SK-N-SH treated with all-trans-retinoic acid at 6 μM for 48 hours (cell line): ENCODE results near the gene C1orf141.

ENCODE experiments used
- ARNTL ChIP-seq: fragments of 450-650 bp; formaldehyde crosslinking; IDR thresholded peaks from 2 replicates; pipeline ENCODE4 v1.5.0; 2020; ENCODE audit warnings: low read depth, mild to moderate bottlenecking, moderate library complexity, borderline replicate concordance
- OSR1 ChIP-seq: fragments of 250-450 bp; sonication (Bioruptor Pico); IDR thresholded peaks from 2 replicates; pipeline ENCODE4 v1.8.0; 2022; ENCODE audit warnings: moderate library complexity, mild to moderate bottlenecking, inconsistent platforms
- RARB ChIP-seq: fragments of 250-450 bp; sonication (Bioruptor Pico); IDR thresholded peaks from 2 replicates; pipeline ENCODE4 v1.8.0; 2021; ENCODE audit warnings: mild to moderate bottlenecking, moderate library complexity
- TCF4 ChIP-seq: fragments of 250-450 bp; sonication (Bioruptor Pico); IDR thresholded peaks from 2 replicates; pipeline ENCODE4 v1.8.0; 2021; ENCODE audit warnings: mild to moderate bottlenecking, moderate library complexity, borderline replicate concordance
- TF ChIP-seq, protein P1 (sequence below): fragments of 250-450 bp; sonication (Bioruptor Pico); IDR thresholded peaks from 2 replicates; pipeline ENCODE4 v1.8.0; 2020; ENCODE audit warnings: mild to moderate bottlenecking, moderate library complexity, borderline replicate concordance

DNA sequence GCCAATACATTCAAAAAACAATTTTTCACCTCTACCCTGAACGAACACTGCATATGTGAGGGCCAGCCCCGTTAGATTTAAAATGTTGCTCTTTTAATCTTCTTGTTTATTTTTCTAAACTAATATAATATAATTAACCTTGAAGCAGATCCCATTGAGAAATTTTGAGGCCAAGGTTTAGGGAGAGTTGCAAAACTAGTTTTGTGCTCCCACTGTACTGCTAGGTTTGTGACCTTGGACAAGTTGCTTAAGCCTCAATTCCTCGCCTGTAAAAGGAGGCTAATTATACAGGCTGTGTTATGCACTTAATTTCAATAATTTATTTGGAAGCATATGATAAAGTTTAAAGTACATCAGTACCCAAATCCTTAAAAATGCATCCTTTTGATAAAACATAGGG is 35.2 kb upstream of the C1orf141 start:
- TF ChIP-seq TCF4 (CRISPR knock-in tag) = no peak
- TF ChIP-seq OSR1 (CRISPR knock-in tag) = no peak
- TF ChIP-seq, protein P1, sequence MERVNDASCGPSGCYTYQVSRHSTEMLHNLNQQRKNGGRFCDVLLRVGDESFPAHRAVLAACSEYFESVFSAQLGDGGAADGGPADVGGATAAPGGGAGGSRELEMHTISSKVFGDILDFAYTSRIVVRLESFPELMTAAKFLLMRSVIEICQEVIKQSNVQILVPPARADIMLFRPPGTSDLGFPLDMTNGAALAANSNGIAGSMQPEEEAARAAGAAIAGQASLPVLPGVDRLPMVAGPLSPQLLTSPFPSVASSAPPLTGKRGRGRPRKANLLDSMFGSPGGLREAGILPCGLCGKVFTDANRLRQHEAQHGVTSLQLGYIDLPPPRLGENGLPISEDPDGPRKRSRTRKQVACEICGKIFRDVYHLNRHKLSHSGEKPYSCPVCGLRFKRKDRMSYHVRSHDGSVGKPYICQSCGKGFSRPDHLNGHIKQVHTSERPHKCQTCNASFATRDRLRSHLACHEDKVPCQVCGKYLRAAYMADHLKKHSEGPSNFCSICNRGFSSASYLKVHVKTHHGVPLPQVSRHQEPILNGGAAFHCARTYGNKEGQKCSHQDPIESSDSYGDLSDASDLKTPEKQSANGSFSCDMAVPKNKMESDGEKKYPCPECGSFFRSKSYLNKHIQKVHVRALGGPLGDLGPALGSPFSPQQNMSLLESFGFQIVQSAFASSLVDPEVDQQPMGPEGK = no peak
- TF ChIP-seq RARB (CRISPR knock-in tag) = no peak
- no peak for TF ChIP-seq ARNTL (CRISPR knock-in tag)
